Lower leg skin (tissue), 3 donors: ENCODE results near the gene SLC13A5.

Source experiments
- CTCF ChIP-seq, 3 donors: fragments of 450-650 bp; IDR thresholded peaks; one replicate each; pipeline ENCODE4 v1.5.1; 2016; ENCODE audit warnings: antibody characterized with exemption in 3 of 3, mild to moderate bottlenecking in 3 of 3, moderate library complexity in 2 of 3
- POLR2A ChIP-seq, 2 donors: fragments of 450-650 bp; IDR thresholded peaks; one replicate each; pipeline ENCODE4 v1.6.1; 2016 to 2017; ENCODE audit warnings: antibody characterized with exemption in 2 of 2, mild to moderate bottlenecking in 1 of 2, moderate library complexity in 1 of 2

- TF ChIP-seq CTCF (IDR thresholded peaks at IDR 0.05) (no peak), POLR2A (IDR thresholded peaks at IDR 0.05) (no peak)
Measured at GRCh38 chr17:6666077-6666521, 47.1 kb downstream of the SLC13A5 start.
